ENCODE data around the gene DLGAP1. TPM values are rescaled to one million over a fixed set of nuclear protein-coding genes. Genes with fewer than 3 reads are reported as not detected.

The DLGAP1 gene
- total and polyA plus RNA-seq, 3 donors from 2014 or later = 18.6 to 93.8 (median 69.1) TPM

DNA sequence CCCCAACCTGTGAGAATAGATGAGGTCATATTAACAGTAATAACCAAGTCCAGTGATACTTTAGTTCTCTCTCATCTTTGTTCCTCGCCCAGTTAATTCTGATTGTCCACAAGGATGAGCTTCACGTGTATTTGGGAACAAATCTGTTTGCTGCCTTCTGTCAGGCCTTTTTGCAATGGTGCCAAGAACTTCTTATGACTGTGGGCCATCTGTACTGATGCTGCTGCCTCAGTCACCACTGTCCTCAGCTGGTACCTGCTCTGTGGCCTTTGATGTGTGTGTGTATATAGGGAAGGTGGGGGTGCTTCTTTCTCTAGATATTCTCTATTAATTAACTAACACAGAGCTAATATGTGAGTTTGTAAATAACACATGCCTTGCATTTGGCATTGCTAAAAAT, 612.3 kb downstream of the DLGAP1 start:
- no peak for DNase-seq
- no peaks in the 10 kb centered on the region for H3K36me3 ChIP-seq (ENCODE audit: low read depth, missing control alignments)
- H3K27ac ChIP-seq = no peak overlapping the region
- no peak overlapping the region for H3K4me3 ChIP-seq
- H3K4me1 ChIP-seq = no peaks in the 10 kb centered on the region
- no peaks in the 10 kb centered on the region for H3K9me3 ChIP-seq
- WGBS, 2 donors = 64 to 76% methylated on average over 2 of the region's 2 CpGs
- intact Hi-C loops (cut with DNase I; ENCODE audit: low total_unique reads) = no loop called here
- H3K27me3 ChIP-seq = no peaks in the 10 kb centered on the region
- TF ChIP-seq POLR2A (IDR thresholded peaks at IDR 0.05) = no peak
- TF ChIP-seq, protein P1, sequence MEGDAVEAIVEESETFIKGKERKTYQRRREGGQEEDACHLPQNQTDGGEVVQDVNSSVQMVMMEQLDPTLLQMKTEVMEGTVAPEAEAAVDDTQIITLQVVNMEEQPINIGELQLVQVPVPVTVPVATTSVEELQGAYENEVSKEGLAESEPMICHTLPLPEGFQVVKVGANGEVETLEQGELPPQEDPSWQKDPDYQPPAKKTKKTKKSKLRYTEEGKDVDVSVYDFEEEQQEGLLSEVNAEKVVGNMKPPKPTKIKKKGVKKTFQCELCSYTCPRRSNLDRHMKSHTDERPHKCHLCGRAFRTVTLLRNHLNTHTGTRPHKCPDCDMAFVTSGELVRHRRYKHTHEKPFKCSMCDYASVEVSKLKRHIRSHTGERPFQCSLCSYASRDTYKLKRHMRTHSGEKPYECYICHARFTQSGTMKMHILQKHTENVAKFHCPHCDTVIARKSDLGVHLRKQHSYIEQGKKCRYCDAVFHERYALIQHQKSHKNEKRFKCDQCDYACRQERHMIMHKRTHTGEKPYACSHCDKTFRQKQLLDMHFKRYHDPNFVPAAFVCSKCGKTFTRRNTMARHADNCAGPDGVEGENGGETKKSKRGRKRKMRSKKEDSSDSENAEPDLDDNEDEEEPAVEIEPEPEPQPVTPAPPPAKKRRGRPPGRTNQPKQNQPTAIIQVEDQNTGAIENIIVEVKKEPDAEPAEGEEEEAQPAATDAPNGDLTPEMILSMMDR (IDR thresholded peaks at IDR 0.05) = no peak

DNA sequence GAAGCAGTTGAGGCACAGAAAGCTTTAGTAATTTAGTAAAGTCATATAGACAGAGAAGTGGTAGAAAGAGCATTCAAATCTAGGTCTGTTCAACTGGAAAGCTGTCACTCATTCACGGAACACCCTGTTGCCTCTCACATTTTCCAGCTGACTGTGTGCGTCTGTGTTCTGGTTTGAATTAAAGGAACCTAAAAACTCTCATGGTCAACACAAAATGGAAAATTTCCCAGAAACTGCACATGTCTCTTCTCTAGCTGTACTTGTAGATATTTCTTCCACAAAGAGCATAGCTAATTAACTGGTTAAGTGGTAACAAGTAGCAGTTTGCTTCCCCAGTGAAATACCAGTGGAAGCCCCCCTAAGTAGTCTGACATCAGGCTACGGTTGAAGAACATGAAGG, 614.3 kb downstream of the DLGAP1 start:
- no peaks in the 10 kb centered on the region for H3K9me3 ChIP-seq
- intact Hi-C loops (cut with DNase I; ENCODE audit: low total_unique reads) = no loop called here
- WGBS, 2 donors = 84 to 90% methylated on average over 3 of the region's 3 CpGs
- TF ChIP-seq POLR2A (IDR thresholded peaks at IDR 0.05) = no peak
- TF ChIP-seq, protein P1 (IDR thresholded peaks at IDR 0.05) = no peak
- H3K4me1 ChIP-seq = no peaks in the 10 kb centered on the region
- no peak overlapping the region for H3K4me3 ChIP-seq
- H3K27ac ChIP-seq = no peak overlapping the region
- no peaks in the 10 kb centered on the region for H3K36me3 ChIP-seq (ENCODE audit: low read depth, missing control alignments)
- no peaks in the 10 kb centered on the region for H3K27me3 ChIP-seq
- DNase-seq = no peak

DNA sequence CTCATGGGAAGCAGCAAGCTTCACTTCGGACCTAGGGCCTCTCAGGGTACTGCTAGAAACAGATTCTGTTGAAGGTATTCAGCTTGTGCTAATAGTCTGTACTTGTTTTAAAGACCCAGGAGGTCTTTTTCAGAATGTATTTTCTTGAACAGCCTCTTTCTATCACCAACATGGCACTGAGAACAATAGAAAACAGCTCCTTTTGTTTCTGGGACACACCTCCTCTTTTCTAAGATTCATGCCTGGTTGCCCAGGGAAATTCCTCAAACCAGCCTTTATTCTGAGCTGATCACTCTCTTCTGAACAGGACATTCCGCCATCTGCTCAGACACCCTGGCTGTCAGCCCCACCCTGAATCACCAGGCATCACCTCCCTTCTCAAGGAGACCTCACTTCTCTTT, 615.5 kb downstream of the DLGAP1 start:
- no peak for DNase-seq
- 45 to 55% methylated on average over 2 of the region's 2 CpGs for WGBS, 2 donors
- Histone ChIP-seq H3K36me3 (ENCODE audit: low read depth, missing control alignments) (no peaks in the 10 kb centered on the region), H3K9me3 (no peaks in the 10 kb centered on the region), H3K4me1 (no peaks in the 10 kb centered on the region), H3K27me3 (no peaks in the 10 kb centered on the region), H3K27ac (no peak overlapping the region), H3K4me3 (no peak overlapping the region)
- intact Hi-C loops (cut with DNase I; ENCODE audit: low total_unique reads) = no loop called here
- TF ChIP-seq, protein P1 (IDR thresholded peaks at IDR 0.05) = no peak
- no peak for TF ChIP-seq POLR2A (IDR thresholded peaks at IDR 0.05)

DNA sequence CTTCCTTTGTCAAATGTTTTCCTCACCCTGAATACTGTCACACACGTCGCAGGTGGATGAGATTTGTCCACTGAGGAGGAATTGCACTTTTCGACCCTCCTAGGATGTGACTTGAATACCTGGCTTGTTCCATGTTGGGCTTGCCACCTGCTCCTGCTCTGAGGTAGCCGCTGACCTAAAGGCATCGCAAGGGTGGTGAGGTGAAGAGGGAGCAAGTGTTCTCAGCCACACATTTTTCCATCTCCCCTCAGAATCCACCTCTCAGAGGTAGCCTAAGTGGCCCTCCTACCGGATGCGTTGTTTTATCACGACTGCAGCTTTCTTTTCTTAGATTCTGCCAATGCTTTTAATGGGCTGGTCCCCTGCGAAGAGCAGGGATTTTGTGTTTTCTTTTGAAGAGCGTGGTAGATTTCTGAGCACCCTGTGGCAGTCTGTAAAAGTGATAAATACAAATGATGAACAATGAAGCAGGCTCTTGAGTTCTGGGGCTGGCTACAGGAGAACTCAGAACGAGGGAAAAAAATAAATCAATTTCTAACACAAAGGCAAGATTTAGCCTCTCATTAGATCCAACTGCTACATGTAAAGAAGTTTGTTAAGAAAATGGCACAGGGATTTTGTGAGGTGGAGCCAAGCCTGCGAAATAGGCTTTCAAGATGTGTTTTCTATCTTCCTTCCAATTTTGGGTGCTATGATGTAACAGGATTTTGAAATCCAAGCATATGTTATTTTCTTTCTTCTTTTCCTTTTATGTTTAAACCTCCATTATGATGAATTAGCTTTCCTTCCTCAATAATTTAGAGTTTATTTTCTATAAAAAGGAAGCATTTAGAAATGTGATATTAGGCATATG, 618.4 kb downstream of the DLGAP1 start:
- Histone ChIP-seq H3K4me3 (no peak overlapping the region), H3K9me3 (no peaks in the 10 kb centered on the region), H3K27me3 (no peaks in the 10 kb centered on the region), H3K36me3 (ENCODE audit: low read depth, missing control alignments) (no peaks in the 10 kb centered on the region), H3K4me1 (no peaks in the 10 kb centered on the region), H3K27ac (no peak overlapping the region)
- TF ChIP-seq, protein P1 (IDR thresholded peaks at IDR 0.05) = no peak
- no peak for TF ChIP-seq POLR2A (IDR thresholded peaks at IDR 0.05)
- intact Hi-C loops (cut with DNase I; ENCODE audit: low total_unique reads) = no loop called here
- 66 to 74% methylated on average over 12 of the region's 12 CpGs for WGBS, 2 donors
- no peak for DNase-seq

All from testis (tissue), 3 donors.